Endometrial microvascular endothelial cells (primary cell): ENCODE data around the gene NMUR2. TPM values are rescaled to one million over a fixed set of nuclear protein-coding genes. Genes with fewer than 3 reads are reported as not detected.

ENCODE experiments used
- in situ Hi-C: cut with HindIII; loops from 2 replicates; pipeline ENCODE4 v1.10.0; 2017; ENCODE audit warnings: low sequenced_read_pairs, low pct_unique_long_range_greater_than_20kb; ENCODE audit errors: inconsistent ontology term
- total RNA-seq: library from RNA; depleted of rRNA; stranded (reverse); fragments of >200 nt; gene quantifications from one replicate; pipeline ENCODE4 v1.2.3, GENCODE V29; 2015; ENCODE audit errors: inconsistent ontology term

Gene NMUR2
- total RNA-seq = not detected

GRCh38 chr5:152405145-152405544 lies at the start of gene NMUR2:
Gene NMUR2 (minus strand): TSS chr5:152405279. CDS start chr5:152405113, 166 bp downstream.
- in situ Hi-C loops = no loop called here

GRCh38 chr5:152443935-152444334 lies 38.9 kb upstream of the NMUR2 start:
- in situ Hi-C loops = no loop called here

GRCh38 chr5:152439791-152440190 lies 34.7 kb upstream of the NMUR2 start:
- in situ Hi-C loops = no loop called here

- in situ Hi-C loops = no loop called here
These were observed 32.8 kb upstream of the NMUR2 start for GRCh38 chr5:152437866-152438265.

GRCh38 chr5:152427721-152428120 lies 22.6 kb upstream of the NMUR2 start:
- in situ Hi-C loops = no loop called here

GRCh38 chr5:152425083-152425482 lies 20.0 kb upstream of the NMUR2 start:
- in situ Hi-C loops = no loop called here

GRCh38 chr5:152424501-152424900 lies 19.4 kb upstream of the NMUR2 start:
- in situ Hi-C loops = no loop called here

- in situ Hi-C loops = no loop called here
These were observed 17.0 kb upstream of the NMUR2 start for GRCh38 chr5:152422081-152422480.

GRCh38 chr5:152412129-152412528 lies 7.0 kb upstream of the NMUR2 start:
- in situ Hi-C loops = no loop called here

- in situ Hi-C loops = no loop called here
These were observed 1.0 kb upstream of the NMUR2 start for GRCh38 chr5:152406082-152406481.

- in situ Hi-C loops = no loop called here
These were observed 585 bp downstream of the NMUR2 start for GRCh38 chr5:152404494-152404893.

- in situ Hi-C loops = no loop called here
These were observed 2.0 kb downstream of the NMUR2 start for GRCh38 chr5:152403046-152403445.

GRCh38 chr5:152400846-152401245 lies 4.2 kb downstream of the NMUR2 start:
- in situ Hi-C loops = no loop called here

GRCh38 chr5:152397581-152397980 lies 7.5 kb downstream of the NMUR2 start:
- in situ Hi-C loops = no loop called here

- in situ Hi-C loops = no loop called here
These were observed 11.6 kb downstream of the NMUR2 start for GRCh38 chr5:152393441-152393840.

GRCh38 chr5:152389208-152389849 lies 15.8 kb downstream of the NMUR2 start:
- in situ Hi-C loops = no loop called here

GRCh38 chr5:152388610-152389009 lies 16.5 kb downstream of the NMUR2 start:
- in situ Hi-C loops = no loop called here

- in situ Hi-C loops = no loop called here
These were observed 24.5 kb downstream of the NMUR2 start for GRCh38 chr5:152380415-152381123.

- in situ Hi-C loops = no loop called here
These were observed 25.7 kb downstream of the NMUR2 start for GRCh38 chr5:152379331-152379730.

- in situ Hi-C loops = no loop called here
These were observed 26.3 kb downstream of the NMUR2 start for GRCh38 chr5:152378730-152379129.

- in situ Hi-C loops = no loop called here
These were observed 28.2 kb downstream of the NMUR2 start for GRCh38 chr5:152376886-152377285.
